Stimulated activated CD4-positive, alpha-beta T cell treated with anti-CD3 and anti-CD28 coated beads, Interleukin-2, amount 100 ng/mL, for 24 hours (primary cell): ENCODE data around the gene KDSR.
A peak's percentile ranks its signal among the peaks of the same experiment; 100 is the strongest.
"Not testable (repeated sequence)": the region's sequence is repeated elsewhere in the genome, so short reads cannot be mapped to it uniquely, and the experiment has no call there.

Experiments used
- DNase-seq, 2 donors: peaks; one replicate each; pipeline ENCODE4 v3.0.0-alpha.2; 2020

KDSR gene

GRCh38 chr18:63365876-63366212, 1.2 kb downstream of the KDSR start:
- DNase-seq = peak; percentile 8 to 19

GRCh38 chr18:63363951-63364350, 3.1 kb downstream of the KDSR start:
- DNase-seq = no peak

GRCh38 chr18:63363420-63363819, 3.6 kb downstream of the KDSR start:
- not testable (repeated sequence) for DNase-seq

GRCh38 chr18:63356272-63356896, 10.6 kb downstream of the KDSR start:
- DNase-seq = no peak

GRCh38 chr18:63350230-63350629, 16.8 kb downstream of the KDSR start:
- DNase-seq = no peak

GRCh38 chr18:63348508-63349136, 18.4 kb downstream of the KDSR start:
- DNase-seq = no peak

- no peak for DNase-seq
These were observed 20.4 kb downstream of the KDSR start for GRCh38 chr18:63346480-63347183.

GRCh38 chr18:63346031-63346430, 21.0 kb downstream of the KDSR start:
- no peak for DNase-seq

GRCh38 chr18:63344918-63345317, 22.1 kb downstream of the KDSR start:
- DNase-seq = no peak

GRCh38 chr18:63344263-63344662, 22.7 kb downstream of the KDSR start:
- no peak for DNase-seq

- peak; percentile 26 to 31 for DNase-seq
These were observed 24.8 kb downstream of the KDSR start for GRCh38 chr18:63342206-63342605.

- peak; percentile 35 to 57 for DNase-seq
These were observed 27.0 kb downstream of the KDSR start for GRCh38 chr18:63339920-63340484.

GRCh38 chr18:63336366-63337099, 30.5 kb downstream of the KDSR start:
- DNase-seq = no peak

- no peak for DNase-seq
These were observed 35.9 kb downstream of the KDSR start for GRCh38 chr18:63331105-63331504.

GRCh38 chr18:63329431-63330145, 37.4 kb downstream of the KDSR start:
- DNase-seq = no peak

GRCh38 chr18:63326011-63326410, 41.0 kb downstream of the KDSR start:
- no peak for DNase-seq

GRCh38 chr18:63325086-63325686, 41.8 kb downstream of the KDSR start:
- DNase-seq = no peak

GRCh38 chr18:63322908-63323634, 43.9 kb downstream of the KDSR start:
- peak; percentile 47 to 60 for DNase-seq

- no peak for DNase-seq
These were observed 44.8 kb downstream of the KDSR start for GRCh38 chr18:63322206-63322605.

- peak in 1 of 2 donors; percentile 16 for DNase-seq
These were observed 45.7 kb downstream of the KDSR start for GRCh38 chr18:63321291-63321690.

- no peak for DNase-seq
These were observed 46.1 kb downstream of the KDSR start for GRCh38 chr18:63320975-63321265.
